Jurkat, Clone E6-1 (cell line): ENCODE data around the gene CHID1.

Experiments
- DNase-seq: peaks from one replicate; pipeline ENCODE4 v3.0.0-alpha.2; 2011; ENCODE audit warnings: low read depth, low spot score
- H3K4me3 ChIP-seq: 2 replicates; pipeline ENCODE4 v1.5.1; 2011; ENCODE audit warnings: mild to moderate bottlenecking, low read length, control low read depth, moderate library complexity

Gene CHID1

DNA sequence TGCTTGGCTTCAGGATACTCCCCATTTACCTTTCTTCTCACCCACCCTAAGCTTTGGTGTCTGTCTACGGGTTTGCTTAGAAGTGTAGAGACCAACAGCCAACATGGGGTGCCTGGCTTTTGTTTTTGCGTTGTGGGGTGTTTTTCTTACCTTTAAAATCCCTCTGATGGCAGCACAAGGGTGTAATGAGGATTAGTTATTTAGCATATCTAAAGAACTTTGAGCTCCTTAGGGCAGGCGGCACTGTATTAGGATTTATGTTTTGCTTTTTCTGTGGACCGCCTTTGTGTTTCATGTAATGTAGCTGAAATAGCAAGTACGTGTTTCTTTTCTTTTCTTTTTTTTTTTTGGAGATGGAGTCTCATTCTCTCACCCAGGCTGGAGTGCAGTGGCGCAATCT is 23.9 kb upstream of the CHID1 start:
- H3K4me3 ChIP-seq = no peak overlapping the region
- no peak for DNase-seq

DNA sequence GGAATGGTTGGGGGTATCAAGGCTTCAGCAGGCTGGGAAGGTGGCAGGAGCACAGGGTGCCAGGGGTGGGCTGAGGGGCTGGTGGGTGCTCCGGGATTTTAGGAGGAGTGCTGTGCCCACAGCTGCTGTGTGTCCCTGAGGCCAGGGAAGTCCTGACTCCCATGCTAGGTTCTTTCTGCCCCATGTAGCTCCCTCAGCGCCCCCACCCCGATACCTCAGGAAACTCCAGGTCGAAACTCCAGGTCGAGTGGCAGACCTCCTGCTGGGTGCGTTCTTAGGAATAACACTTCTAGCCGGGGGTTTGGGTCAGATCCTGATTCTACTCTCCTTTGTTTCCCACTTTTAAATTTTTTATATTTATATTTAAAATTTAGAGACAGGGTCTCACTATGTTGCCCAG is 23.3 kb upstream of the CHID1 start:
- H3K4me3 ChIP-seq = no peak overlapping the region
- no peak for DNase-seq

DNA sequence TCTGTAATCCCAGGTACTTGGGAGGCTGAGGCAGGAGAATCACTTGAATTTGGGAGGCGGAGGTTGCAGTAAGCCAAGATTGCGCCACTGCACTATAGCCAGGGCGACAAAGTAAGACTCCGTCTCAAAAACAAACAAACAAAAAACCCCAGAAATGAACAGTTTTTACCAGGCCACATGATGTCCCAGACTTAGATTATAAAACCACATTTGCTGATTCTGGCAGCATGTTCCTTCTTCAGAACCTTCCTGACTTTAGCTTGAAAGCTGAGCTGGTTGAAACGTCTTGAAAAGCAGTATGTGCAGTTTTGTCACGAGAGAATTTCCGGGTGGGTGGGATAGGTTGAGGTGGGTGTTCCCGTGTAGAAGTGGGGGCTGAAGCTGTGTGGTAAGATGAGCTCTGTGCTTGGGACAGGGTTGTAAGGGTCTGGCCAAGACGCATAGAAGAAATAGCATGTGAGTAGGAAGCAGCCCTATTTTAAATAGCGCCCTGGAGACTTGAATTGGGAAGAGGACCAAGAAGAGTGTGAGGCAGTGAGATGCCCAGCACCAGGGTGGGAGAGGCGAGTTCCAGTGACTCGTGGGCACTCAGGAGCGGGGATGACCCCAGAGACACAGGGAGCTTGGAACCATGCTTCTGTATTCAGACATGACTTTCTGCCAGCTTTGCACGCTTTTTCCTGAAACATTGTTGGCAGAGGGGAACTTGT is 22.7 kb upstream of the CHID1 start:
- H3K4me3 ChIP-seq = no peak overlapping the region
- DNase-seq = no peak

DNA sequence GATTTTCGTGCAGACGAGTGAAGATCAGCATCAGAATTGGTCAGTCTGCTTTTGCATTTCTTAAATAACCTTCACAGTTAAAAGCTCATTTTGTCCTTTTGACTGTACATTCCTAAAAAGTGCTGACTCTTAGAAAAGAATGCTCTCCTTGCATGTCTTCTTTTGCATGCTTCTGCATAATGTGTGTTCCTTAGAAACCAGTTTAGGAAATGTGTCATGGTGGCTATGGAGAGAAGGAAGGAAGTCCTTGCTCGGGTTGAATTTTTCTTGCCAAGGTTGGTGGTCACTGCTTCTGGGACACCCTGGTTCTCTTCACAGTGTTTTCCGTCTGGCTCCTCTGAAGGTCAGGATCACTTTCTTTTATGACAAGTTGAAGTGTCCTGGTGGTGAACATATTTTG is 21.8 kb upstream of the CHID1 start:
- no peak overlapping the region for H3K4me3 ChIP-seq
- DNase-seq = no peak

DNA sequence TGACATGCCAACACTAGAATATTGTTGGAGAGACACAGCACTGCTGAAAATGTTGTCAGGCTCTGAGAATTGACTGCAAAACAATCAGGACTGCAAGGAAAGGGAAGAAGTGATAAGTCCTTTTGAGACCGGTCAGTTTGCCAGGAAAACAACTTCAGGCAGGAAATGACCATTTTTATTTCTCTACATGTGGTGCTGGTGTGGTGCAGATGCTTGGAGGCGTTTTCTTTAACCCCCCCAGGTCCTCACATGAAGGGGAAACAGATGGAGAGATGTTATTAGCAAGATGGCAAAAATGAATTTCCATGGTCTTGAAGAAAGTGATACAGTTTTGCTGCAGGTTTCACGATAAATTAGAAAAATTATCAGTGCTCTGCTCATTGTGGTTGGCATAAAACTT is 20.8 kb upstream of the CHID1 start:
- no peak for DNase-seq
- H3K4me3 ChIP-seq = no peak overlapping the region

DNA sequence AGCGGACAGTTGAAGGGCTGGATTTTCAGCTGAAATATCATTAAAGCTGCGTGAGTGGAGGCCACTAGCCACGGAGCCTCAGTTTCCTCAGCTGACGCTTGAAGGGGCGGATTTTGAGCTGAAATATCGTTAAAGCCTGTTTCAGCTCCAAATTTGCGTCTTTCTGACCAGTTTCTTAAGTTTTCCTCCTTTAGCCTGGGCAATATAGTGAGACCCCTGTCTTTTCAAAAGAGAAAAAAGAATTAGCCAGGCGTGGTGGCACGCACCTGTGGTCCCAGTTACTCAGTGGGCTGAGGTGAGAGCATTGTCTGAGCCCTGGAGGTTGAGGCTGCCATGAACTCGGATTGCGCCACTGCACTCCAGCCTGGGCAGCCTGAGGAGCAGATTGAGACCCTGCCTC is 18.8 kb upstream of the CHID1 start:
- no peak overlapping the region for H3K4me3 ChIP-seq
- DNase-seq = no peak

DNA sequence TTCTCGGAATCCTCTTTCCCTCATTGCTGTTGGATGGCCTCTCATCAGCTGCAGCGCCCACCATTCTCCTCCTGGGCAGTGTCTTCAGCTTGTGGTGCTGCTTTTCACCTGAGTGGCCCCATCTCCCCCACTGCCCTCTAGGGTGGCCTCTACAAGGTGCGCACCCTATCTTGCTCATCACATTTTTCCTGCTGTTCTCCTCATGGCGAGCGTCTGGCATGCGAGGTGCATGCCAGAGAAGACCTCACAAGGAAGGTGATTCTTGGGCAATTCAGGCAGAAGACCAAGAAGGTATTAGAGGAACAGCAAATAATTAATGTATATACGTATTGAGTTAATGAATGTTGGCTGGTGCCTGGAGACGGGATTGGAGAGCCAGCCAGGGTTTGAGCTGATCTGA is 18.2 kb upstream of the CHID1 start:
- H3K4me3 ChIP-seq = no peak overlapping the region
- DNase-seq = no peak

DNA sequence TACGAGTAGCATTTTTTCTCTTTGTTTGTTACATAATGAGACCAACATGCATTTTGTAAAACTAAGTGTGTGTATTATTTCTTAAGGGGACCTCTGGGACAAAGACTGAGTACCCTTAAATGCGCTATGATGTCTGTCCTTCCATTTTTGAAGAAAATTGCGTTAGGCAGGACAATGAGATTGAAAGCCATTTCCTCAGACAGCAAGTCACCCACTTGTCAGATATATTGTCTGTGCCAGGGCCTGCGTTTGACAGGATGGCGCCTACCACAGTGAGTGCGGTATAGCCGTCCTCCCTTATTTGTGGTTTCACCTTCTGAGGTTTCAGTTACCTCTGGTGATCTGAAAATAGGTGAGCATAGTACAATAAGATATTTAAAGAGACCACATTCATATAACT is 17.3 kb upstream of the CHID1 start:
- peak; percentile 76 for DNase-seq
- peak overlapping the region; percentile 0 for H3K4me3 ChIP-seq

DNA sequence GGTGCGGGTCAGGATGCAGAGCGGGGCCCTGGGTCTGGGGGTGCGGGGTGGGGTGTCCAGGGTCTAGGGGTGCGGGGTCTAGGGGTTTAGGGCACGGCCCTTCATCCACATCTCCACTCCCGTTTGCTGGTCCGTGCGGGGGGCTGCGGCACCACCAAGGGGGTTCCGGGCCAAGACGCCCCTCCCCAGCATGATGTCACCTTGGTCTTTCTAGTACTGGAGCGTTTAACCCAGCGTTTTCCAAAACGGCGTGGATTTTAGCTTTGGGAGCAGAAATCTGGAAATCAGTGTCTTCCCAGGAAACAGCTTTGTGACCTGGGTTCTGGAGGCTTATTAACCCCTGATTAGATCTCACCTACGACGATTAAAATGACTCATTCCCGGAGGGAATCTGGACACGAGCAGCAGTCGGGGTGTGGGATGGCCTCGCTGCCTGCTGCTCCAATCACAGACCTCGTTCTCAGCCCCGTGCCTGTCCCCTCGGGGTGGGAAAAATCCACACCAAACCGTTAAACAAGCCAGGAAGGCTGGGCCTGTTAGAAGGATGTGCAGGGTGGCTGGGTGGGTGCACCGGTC is 15.8 kb upstream of the CHID1 start:
- DNase-seq = no peak
- H3K4me3 ChIP-seq = peak overlapping the region; percentile 73

DNA sequence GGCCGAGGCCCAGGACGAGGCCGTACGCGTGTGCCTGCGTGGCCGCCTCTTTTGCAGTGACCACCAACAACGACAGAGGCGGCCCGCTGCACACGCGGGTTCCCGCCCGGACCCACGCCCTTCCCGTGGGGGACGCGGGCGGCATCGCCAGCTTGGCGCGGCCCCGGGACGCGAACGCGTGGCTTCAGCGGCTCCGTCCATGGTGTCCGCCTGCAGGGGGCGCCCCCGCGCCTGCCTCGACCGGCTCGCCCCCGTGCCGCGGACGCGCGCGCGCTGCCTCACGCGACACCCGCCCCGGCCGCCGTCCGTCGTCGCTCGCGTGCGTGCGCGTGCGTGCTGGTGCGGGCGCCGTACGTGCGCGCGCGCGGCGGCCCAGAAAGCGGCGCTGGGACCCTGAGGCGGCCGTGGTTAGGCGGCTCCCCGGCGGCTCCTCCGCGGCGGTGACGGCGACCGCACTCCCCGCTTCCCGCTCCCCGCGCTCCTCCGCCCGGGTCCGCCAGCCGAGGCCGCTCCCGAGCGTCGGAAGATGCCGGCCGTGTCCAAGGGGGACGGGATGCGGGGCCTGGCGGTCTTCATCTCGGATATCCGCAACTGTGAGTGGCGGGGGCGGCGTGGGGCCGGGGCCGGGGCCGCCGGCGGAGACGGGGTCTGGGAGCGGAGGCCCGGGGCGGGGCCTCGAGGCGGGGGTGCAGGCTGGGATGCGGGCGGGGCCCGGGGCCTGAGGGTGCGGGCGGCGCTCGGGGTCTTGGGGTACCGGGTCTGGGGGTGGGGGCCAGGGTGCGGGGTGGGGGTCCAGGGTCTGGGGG is 15.1 kb upstream of the CHID1 start, which contains the start of gene AP2A2:
Gene AP2A2 (plus strand): TSS at position 375 of the 806 bp plus-strand sequence. CDS start 152 bp downstream, at position 527.
- peak; percentile 75 for DNase-seq
- H3K4me3 ChIP-seq = peak within 1 kb of the TSS; percentile 73

DNA sequence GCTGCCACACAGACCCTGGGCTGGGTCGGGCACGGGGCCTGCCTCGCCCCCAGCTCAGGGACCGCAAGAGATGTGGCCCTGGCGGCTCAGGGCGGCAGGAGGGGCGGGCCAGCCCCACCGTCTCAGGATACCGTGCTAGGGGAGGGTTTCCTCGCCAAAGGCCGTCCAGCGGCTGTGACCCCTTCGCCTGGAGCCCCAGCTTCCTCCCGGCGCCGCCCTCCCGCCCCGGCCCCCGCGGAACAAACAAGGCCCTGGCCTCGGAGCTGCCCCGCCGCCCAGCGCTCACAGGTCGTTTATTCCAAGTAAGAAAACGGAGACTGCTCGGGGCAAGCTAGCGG is 14.5 kb upstream of the CHID1 start:
- H3K4me3 ChIP-seq = no peak overlapping the region
- DNase-seq = no peak

DNA sequence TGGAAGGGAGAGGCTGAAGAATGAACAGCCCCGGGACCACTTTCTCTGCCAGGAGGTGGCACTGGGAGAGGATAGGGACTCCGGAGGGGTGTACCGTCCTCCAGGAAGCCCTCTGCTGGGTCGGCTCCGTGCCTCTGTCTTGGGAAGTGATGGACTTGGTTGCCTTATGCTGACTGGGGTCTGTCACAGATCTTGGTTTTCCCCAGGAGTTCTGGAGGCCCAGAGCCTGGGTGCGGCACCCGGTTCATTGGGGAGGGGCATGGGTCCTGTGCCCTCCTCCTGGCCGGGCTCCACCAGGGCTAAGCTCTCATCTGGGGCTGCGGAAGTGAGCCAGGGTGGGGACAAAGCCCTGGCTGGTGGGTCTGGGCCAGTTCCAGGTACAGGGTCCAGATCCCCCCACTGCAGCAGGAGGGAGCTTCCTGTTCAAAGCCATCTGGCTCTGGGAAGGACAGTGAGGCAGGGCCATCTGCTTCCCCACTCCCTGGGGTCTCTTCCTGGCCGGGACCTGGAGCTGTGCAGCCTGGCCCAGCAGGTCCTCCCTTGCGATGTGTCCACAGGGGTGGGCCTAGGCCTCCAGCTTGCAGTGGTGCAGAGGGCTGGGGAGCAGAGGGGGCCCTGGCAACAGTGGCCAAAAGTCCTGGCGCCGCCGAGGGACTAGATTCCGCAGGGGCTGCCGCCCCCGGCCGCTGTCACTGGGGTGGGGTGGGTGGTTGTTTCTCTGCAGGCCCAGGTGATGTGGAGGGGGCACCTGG is 14.0 kb upstream of the CHID1 start:
- DNase-seq = no peak
- no peak overlapping the region for H3K4me3 ChIP-seq

DNA sequence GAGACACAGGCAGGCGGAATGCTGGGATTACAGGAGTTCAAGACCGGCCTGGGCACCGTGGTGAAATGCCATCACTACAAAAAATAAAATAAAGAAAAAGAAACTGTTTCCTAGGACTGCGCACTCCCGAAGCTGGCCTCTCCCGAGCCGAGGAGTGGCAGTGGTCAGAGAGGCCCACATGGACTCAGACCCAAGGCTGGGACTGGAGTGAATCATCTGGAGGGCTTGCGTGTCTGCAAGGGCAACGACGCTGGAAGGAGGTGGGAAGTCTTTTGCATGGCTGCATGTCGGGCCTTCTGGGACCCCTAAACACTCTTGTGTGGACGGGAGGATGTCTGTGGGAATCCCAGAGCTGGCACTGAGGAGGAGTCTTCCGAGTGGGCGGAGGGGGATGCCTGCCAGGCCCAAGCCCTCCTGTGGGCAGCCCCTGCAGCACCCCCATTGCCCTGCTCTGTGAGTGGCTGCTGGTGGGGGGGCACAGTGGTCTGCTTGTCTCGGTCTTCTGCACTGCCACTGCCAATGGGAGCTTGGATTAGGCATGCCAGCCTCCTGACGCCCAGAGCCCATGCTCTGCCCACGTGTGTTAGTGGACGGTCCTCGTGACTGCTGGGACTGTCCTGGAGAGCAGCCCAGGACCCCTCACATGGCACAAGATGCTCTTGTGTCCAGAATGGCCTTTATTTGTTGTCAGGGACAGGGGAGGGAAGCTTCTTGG is 13.2 kb upstream of the CHID1 start:
- no peak for DNase-seq
- no peak overlapping the region for H3K4me3 ChIP-seq

DNA sequence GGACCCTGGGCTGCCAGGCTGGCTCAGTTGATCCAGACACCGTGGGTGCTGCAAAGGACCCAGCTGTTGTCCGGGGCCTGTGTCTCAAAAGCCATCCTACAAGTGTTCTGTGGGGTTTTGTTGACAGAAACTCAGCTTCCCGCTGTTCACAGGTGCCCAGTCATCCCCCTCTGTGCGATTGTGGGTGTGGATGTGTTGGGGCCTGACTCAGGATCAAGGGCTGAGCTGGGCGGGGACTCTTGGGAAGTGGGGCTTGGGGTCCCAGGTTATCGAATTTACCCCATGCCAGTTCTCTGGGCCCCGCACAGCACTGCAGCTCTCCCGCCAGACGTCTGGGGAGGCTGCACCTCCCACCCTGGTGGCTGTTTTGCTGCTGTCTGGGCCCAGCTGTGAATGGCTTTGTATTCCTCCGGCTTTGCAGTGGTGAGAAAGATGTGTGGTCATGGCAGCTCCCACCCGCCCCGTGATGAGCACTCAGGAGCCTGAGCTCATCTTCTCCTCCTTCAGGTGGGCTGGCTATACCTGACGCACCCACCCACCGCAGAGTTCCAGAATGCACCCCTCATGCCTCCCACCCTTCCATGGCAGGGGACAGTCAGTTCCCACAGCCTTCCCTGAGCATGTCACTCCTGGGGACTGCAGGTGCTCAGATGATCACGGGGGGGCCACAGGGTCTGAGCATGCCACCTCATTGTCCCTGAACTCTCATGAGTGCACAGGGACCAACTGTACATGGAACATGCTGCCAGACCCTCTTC is 11.5 kb upstream of the CHID1 start:
- H3K4me3 ChIP-seq = no peak overlapping the region
- no peak for DNase-seq

DNA sequence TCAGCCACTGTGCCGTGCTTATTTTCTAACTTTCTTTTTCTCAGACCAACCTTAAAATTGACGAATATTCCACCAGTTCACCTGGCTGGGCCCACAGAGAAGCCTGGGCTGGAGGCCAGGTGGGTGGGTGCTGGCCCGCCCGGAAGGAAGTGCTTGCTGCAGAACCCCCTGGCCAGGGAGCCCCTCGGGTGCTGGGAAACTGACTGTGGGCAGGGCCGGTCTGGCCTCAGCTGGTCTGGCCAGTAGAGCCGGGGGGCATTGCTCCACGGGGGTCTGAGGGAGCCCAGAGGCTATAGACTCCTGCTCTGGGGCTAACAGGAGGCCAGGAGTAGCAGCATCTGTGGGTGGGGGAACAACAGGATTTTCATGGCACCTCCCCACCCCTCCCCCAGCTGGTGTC is 6.8 kb upstream of the CHID1 start:
- H3K4me3 ChIP-seq = no peak overlapping the region
- DNase-seq = no peak

DNA sequence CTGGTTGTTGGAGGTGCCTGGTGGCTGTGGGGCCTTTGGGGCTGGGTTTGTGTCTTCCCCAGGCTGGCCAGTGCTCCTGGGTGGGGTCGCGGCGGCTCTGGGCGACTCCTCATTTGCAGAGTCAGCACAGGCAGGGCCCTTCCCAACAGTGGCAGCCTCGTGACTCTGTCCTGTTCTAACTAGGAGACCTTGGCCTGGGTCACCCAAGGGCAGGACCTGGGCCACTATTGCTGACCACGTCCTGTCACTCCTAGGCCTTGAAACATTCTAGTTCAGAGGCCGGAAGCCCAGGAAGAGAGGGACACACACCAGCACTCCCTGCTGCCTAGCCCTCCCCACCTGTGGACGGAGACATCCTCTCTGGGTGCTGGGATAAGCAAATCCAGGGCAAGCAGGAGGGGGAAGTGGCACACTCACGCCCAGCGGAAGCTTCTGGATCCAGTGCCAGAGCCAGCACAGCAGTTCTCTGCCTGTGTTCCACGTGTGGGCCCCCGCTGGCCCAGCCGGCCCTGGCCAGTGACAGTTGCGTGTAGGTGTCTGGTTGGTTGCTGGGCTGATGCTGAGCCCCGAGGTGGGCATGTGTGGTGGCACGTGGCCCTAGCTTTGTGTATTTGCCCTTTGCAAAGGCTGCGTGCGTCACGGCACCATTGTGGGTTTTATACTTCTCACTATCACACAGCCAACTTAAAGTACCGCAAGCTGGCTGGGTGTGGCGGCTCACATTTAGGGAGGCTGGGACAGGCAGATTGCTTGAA is 4.3 kb upstream of the CHID1 start:
- H3K4me3 ChIP-seq = no peak overlapping the region

DNA sequence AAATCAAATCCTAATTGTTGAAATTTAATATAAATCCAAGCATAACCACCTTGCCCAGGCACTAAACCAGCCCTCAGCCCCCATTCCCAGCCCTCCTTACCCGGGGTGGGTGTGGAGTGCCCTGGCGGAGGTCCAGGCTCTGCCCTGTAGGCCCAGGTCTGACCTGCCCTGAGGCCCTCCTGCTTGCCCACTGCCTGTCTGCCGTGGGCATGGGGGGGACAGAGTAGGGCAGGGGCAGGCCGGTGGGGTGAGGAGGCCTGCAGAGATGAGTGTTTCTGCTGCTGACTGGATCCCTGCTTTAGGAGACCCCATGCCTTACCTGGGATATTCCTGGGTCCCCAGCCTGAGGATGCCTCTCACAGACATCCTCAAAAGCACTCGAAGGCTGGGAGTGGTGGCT is 3.6 kb upstream of the CHID1 start:
- DNase-seq = no peak
- H3K4me3 ChIP-seq = no peak overlapping the region

More for the DNA sequence above, 4.3 kb upstream of the CHID1 start:
- no peak for DNase-seq

DNA sequence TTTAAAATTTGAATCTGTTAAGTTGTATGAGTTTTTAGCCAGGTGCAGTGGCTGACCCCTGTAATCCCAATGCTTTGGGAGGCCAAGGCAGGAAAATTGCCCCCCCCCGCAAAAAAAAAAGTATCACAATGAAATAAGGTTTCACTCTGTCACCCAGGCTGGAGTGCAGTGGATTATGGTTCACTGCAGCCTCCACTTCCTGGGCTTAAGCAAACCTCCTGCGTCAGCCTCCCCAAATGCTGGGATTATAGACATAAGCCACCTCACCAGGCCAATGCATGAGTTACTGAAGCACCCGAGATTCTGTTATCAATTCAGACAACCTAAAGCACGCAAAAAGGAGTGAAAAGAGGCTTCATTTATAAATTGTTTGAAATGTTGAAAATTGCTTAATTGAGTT is 2.4 kb upstream of the CHID1 start:
- no peak overlapping the region for H3K4me3 ChIP-seq
- DNase-seq = no peak
